ENCODE measurements around the gene HOXC13. TPM values are rescaled to one million over a fixed set of nuclear protein-coding genes. Genes with fewer than 3 reads are reported as not detected.

HOXC13 gene
- total RNA-seq, 1 experiment from 2014 or later, result 0.09 TPM

DNA sequence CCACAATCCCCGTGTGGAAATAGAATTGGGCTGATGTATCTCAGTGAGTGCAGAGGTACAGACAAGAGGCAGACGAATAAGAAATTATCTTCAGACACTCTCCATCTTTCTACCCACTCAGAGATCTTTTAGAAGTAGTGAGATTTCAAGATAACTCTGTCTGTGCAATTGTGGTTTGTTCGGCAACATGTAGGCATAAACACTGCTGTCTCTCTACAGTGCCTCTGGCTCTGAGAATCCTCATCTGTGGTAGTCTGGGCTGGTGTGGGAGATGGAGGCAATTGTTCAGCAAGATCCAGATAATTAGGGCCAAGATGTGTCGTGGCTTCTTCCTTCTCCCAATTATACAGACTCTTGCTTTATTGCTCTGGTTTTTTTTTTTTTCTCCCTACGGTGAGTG, 3.1 kb downstream of the HOXC13 start:
- POLR2A ChIA-PET, result no interaction called here
- TF ChIP-seq MXD4 (CRISPR knock-in tag; IDR thresholded peaks at IDR 0.05; ENCODE audit: borderline replicate concordance) (no peak), NR3C1 (CRISPR knock-in tag; conservative IDR thresholded peaks at IDR 0.05; ENCODE audit: low read depth) (no peak), NFYB (CRISPR knock-in tag; conservative IDR thresholded peaks at IDR 0.05; ENCODE audit: low read depth) (no peak), ATF2 (CRISPR knock-in tag; IDR thresholded peaks at IDR 0.05; ENCODE audit: borderline replicate concordance, low read depth) (no peak), CDX4 (CRISPR knock-in tag; IDR thresholded peaks at IDR 0.05; ENCODE audit: borderline replicate concordance) (no peak), NFATC4 (CRISPR knock-in tag; IDR thresholded peaks at IDR 0.05) (no peak), USF2 (CRISPR knock-in tag; IDR thresholded peaks at IDR 0.05) (no peak)
- TF ChIP-seq, protein P1, sequence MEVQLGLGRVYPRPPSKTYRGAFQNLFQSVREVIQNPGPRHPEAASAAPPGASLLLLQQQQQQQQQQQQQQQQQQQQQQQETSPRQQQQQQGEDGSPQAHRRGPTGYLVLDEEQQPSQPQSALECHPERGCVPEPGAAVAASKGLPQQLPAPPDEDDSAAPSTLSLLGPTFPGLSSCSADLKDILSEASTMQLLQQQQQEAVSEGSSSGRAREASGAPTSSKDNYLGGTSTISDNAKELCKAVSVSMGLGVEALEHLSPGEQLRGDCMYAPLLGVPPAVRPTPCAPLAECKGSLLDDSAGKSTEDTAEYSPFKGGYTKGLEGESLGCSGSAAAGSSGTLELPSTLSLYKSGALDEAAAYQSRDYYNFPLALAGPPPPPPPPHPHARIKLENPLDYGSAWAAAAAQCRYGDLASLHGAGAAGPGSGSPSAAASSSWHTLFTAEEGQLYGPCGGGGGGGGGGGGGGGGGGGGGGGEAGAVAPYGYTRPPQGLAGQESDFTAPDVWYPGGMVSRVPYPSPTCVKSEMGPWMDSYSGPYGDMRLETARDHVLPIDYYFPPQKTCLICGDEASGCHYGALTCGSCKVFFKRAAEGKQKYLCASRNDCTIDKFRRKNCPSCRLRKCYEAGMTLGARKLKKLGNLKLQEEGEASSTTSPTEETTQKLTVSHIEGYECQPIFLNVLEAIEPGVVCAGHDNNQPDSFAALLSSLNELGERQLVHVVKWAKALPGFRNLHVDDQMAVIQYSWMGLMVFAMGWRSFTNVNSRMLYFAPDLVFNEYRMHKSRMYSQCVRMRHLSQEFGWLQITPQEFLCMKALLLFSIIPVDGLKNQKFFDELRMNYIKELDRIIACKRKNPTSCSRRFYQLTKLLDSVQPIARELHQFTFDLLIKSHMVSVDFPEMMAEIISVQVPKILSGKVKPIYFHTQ (CRISPR knock-in tag; IDR thresholded peaks at IDR 0.05), result no peak
- TF ChIP-seq, protein P2, sequence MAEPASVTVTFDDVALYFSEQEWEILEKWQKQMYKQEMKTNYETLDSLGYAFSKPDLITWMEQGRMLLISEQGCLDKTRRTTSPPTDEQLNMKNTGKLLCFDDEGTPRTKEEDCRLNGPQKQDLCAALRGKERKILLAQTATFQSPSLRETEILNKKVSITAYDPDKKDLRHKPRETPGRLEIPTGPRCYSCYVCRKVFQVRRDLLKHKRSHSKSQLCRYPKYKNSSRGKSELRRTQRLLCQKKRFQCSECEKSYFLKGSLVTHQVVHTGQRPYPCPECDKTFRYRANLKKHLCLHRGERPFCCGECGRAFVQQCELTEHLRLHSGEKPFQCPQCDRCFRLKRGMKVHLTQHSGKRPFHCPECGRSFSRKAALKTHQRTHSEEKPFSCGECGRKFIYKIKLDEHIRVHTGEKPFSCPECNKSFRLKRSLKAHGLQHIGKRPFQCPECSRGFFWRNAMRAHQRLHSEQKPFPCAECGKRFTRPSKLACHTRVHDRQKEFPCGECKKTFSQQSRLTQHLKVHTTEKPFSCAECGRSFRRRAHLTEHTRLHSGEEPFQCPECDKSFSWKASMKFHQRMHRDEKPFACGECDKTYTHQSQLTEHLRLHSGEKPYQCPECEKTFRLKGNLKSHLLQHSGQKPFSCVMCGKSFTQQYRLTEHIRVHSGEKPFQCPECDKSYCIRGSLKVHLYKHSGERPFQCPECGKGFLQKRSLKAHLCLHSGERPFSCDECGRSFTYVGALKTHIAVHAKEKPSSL (CRISPR knock-in tag; conservative IDR thresholded peaks at IDR 0.05), result no peak
- TF ChIP-seq, protein P3, sequence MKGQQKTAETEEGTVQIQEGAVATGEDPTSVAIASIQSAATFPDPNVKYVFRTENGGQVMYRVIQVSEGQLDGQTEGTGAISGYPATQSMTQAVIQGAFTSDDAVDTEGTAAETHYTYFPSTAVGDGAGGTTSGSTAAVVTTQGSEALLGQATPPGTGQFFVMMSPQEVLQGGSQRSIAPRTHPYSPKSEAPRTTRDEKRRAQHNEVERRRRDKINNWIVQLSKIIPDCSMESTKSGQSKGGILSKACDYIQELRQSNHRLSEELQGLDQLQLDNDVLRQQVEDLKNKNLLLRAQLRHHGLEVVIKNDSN (CRISPR knock-in tag; IDR thresholded peaks at IDR 0.05), result no peak
- TF ChIP-seq, protein P4, sequence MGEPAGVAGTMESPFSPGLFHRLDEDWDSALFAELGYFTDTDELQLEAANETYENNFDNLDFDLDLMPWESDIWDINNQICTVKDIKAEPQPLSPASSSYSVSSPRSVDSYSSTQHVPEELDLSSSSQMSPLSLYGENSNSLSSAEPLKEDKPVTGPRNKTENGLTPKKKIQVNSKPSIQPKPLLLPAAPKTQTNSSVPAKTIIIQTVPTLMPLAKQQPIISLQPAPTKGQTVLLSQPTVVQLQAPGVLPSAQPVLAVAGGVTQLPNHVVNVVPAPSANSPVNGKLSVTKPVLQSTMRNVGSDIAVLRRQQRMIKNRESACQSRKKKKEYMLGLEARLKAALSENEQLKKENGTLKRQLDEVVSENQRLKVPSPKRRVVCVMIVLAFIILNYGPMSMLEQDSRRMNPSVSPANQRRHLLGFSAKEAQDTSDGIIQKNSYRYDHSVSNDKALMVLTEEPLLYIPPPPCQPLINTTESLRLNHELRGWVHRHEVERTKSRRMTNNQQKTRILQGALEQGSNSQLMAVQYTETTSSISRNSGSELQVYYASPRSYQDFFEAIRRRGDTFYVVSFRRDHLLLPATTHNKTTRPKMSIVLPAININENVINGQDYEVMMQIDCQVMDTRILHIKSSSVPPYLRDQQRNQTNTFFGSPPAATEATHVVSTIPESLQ (CRISPR knock-in tag; IDR thresholded peaks at IDR 0.05), result no peak
- TF ChIP-seq, protein P5, sequence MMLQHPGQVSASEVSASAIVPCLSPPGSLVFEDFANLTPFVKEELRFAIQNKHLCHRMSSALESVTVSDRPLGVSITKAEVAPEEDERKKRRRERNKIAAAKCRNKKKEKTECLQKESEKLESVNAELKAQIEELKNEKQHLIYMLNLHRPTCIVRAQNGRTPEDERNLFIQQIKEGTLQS (CRISPR knock-in tag; conservative IDR thresholded peaks at IDR 0.05), result no peak
- TF ChIP-seq, protein P6, sequence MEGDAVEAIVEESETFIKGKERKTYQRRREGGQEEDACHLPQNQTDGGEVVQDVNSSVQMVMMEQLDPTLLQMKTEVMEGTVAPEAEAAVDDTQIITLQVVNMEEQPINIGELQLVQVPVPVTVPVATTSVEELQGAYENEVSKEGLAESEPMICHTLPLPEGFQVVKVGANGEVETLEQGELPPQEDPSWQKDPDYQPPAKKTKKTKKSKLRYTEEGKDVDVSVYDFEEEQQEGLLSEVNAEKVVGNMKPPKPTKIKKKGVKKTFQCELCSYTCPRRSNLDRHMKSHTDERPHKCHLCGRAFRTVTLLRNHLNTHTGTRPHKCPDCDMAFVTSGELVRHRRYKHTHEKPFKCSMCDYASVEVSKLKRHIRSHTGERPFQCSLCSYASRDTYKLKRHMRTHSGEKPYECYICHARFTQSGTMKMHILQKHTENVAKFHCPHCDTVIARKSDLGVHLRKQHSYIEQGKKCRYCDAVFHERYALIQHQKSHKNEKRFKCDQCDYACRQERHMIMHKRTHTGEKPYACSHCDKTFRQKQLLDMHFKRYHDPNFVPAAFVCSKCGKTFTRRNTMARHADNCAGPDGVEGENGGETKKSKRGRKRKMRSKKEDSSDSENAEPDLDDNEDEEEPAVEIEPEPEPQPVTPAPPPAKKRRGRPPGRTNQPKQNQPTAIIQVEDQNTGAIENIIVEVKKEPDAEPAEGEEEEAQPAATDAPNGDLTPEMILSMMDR (IDR thresholded peaks at IDR 0.05), result no peak
- peaks cover 99% of the 10 kb centered on the region for H3K27me3 Mint-ChIP-seq (ENCODE audit: low read depth)
- no peak overlapping the region for H3K4me3 Mint-ChIP-seq
- H3K36me3 Mint-ChIP-seq, result no peaks in the 10 kb centered on the region
- CTCF ChIA-PET, result no interaction called here
- ATAC-seq (no peak), DNase-seq (ENCODE audit: low spot score) (no peak)
- H3K27ac Mint-ChIP-seq, result no peak overlapping the region
- H3K9me3 Mint-ChIP-seq, result no peaks in the 10 kb centered on the region
- H3K4me1 Mint-ChIP-seq, result peaks cover 16% of the 10 kb centered on the region
